IPS-NIHi7 (cell line): Measurements from ENCODE around the gene FBH1.
"Not testable (repeated sequence)": the region's sequence is repeated elsewhere in the genome, so short reads cannot be mapped to it uniquely, and the experiment has no call there.

Experiments used
- DNase-seq: peaks from one replicate; pipeline ENCODE4 v3.0.0; 2012; ENCODE audit warnings: mixed read lengths; ENCODE audit errors: extremely low spot score

Gene FBH1

GRCh38 chr10:5959581-5960069, 69.6 kb downstream of the FBH1 start:
- DNase-seq: no peak

- DNase-seq: no peak
Observed at GRCh38 chr10:5960070-5960972, 70.3 kb downstream of the FBH1 start.

- not testable (repeated sequence) for DNase-seq
Observed at GRCh38 chr10:5960973-5961275, 70.9 kb downstream of the FBH1 start.

GRCh38 chr10:5961405-5962100, 71.5 kb downstream of the FBH1 start:
- DNase-seq: no peak

- DNase-seq: not testable (repeated sequence)
Observed at GRCh38 chr10:5962358-5962940, 72.4 kb downstream of the FBH1 start.

GRCh38 chr10:5963071-5963470, 73.0 kb downstream of the FBH1 start:
- no peak for DNase-seq

- no peak for DNase-seq
Observed at GRCh38 chr10:5963591-5963990, 73.5 kb downstream of the FBH1 start.

GRCh38 chr10:5964736-5965135, 74.7 kb downstream of the FBH1 start:
- no peak for DNase-seq

- DNase-seq: no peak
Observed at GRCh38 chr10:5965266-5965665, 75.2 kb downstream of the FBH1 start.

GRCh38 chr10:5968037-5968680, 78.1 kb downstream of the FBH1 start:
- no peak for DNase-seq

- no peak for DNase-seq
Observed at GRCh38 chr10:5968681-5969453, 78.8 kb downstream of the FBH1 start.

- DNase-seq: no peak
Observed at GRCh38 chr10:5970066-5970465, 80.0 kb downstream of the FBH1 start.

GRCh38 chr10:5970527-5970926, 80.5 kb downstream of the FBH1 start:
- no peak for DNase-seq

- no peak for DNase-seq
Observed at GRCh38 chr10:5971315-5971832, 81.3 kb downstream of the FBH1 start.

GRCh38 chr10:5971886-5972285, 81.8 kb downstream of the FBH1 start:
- DNase-seq: no peak

GRCh38 chr10:5973069-5973468, 83.0 kb downstream of the FBH1 start:
- DNase-seq: no peak

- DNase-seq: no peak
Observed at GRCh38 chr10:5975641-5976473, 85.8 kb downstream of the FBH1 start.

- peak; percentile 43 for DNase-seq
Observed at GRCh38 chr10:5976512-5977470, 86.7 kb downstream of the FBH1 start.
